UCSD-AML1 (cell line): ENCODE results near the gene MAP3K4.

Experiments used
- DNase-seq: peaks from one replicate; lab custom pipeline; 2025; ENCODE audit not compliant: unreplicated experiment; lab: John Stamatoyannopoulos, UW

The MAP3K4 gene

GRCh38 chr6:161166176-161166575 lies 174.6 kb downstream of the MAP3K4 start:
- DNase-seq: no peak

DNA sequence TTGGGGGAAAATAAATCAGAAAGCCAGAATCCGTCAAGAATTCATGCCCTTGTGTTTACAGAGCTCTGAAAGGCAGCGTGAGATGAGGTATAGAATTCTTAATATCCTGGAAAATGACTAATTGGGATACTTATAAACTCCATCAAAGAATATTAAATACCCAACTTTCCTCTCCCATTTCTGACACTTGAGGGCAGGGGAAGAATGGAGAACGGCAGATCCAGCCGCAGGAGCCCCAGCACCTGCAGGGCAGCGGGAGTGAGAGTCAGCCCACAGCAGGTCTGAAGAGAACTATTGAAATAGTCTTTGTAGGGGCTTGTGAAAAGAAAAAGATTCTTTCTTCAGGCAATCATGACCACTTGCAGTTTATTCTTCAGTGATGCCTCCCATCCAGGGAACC lies 175.1 kb downstream of the MAP3K4 start:
- DNase-seq: no peak
